Measurements from ENCODE around the gene MRPS34. TPM values are rescaled to one million over a fixed set of nuclear protein-coding genes. Genes with fewer than 3 reads are reported as not detected.

MRPS34 gene
- total RNA-seq, 1 donor from 2014 or later, result 78.6 TPM

GRCh38 chr16:1731073-1731472 is 41.9 kb downstream of the MRPS34 start:
- no peak for DNase-seq (ENCODE audit: low spot score)

DNA sequence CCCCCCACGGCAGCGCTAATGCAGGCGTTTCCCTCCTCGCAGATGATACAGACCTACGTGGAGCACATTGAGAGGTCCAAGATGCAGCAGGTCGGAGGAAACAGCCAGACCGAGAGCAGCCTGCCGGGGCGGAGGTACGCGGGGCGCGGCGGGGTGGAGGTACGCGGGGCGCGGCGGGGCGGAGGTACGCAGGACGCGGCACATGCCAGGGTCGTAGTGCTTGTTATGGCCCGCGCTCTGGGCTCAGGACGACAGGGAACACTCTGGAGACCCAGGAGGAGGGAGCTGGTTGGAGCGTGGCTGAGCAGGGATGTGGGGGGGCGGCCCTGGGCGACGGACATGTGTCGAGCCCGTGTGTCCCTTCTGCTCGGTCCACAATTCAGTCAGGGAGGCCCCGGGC is 43.5 kb downstream of the MRPS34 start:
- DNase-seq (ENCODE audit: low spot score), result no peak

GRCh38 chr16:1729026-1729425 is 43.9 kb downstream of the MRPS34 start:
- no peak for DNase-seq (ENCODE audit: low spot score)

DNA sequence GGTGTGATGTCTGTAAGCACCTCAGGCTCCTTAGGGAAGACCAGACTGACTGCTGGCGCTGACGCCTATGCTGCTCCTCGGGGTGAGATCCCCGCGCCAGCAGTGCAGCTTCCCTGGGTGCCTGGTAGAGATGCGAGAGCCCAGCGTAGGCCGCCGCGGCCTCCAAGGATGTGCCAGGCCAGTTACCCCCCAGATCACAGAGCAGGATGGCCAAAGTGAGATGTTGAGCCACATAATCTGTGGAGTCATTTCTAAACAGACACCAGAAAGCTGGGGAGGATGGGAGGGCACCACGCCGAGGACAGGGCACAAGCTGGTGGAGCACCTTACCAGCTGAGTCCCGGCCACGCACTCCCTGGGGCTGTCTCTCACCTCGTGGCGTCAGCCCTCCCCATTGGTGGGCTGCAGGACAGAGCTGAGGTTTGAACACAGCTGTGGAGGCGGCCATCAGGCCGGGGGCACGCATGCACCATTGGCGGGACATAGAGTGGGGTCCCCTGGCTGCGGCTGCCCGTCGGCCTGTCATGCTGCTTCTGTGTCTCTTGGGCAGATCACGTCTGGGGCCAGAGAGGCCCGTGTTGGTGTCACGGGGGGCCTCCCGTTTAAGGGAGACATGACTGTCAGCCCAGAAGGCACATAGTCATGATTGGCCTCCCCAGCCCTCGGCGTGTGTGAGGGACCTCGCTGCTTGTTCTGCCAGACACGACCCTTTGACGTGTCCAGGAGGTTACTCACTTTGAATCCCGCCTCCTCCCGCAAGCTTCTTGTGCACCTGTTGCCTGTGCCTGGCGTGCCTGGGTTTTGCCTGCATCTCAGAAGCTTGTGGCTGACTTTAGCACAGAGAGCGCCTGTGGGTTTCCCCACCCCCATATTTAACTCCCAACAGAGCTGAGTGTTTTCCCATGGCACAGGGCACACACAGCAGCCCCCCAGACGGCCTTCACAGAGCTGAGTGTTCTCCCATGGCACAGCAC is 45.0 kb downstream of the MRPS34 start:
- DNase-seq (ENCODE audit: low spot score), result no peak

GRCh38 chr16:1726661-1727502 is 46.1 kb downstream of the MRPS34 start:
- DNase-seq (ENCODE audit: low spot score), result no peak

DNA sequence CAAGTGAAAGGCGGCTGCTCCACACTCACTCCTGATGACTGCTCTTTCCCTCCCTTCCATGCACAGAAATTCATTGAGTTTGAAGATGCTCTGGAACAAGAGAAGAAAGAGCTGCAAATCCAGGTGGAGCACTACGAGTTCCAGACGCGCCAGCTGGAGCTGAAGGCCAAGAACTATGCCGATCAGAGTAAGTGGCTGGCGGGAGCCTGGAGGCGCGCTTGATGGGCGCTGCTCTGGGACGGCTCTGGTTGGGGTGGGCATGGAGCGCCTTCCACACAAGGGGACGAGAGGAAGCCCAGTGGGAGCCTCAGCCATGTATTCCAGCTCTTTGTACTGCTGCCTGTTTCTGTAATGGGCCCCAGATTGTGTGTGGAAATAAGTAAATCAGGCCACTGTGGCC is 48.4 kb downstream of the MRPS34 start:
- no peak for DNase-seq (ENCODE audit: low spot score)

- DNase-seq (ENCODE audit: low spot score), result no peak
These were observed 49.3 kb downstream of the MRPS34 start for GRCh38 chr16:1723450-1724147.

Other genes with a start within 250 kb of the MRPS34 start
- gene TMEM204, start 239.5 kb downstream of the MRPS34 start, total RNA-seq, result 32.8 TPM
- gene IFT140, start 161.1 kb downstream of the MRPS34 start, total RNA-seq, result 35.1 TPM
- gene CRAMP1, start 160.8 kb downstream of the MRPS34 start, total RNA-seq, result 31.4 TPM
- gene JPT2, start 94.9 kb downstream of the MRPS34 start, total RNA-seq, result 108 TPM
- 112 TPM for gene MAPK8IP3, start 66.9 kb downstream of the MRPS34 start, total RNA-seq
- 79.7 TPM for gene NME3, start 1.6 kb downstream of the MRPS34 start, total RNA-seq
- 49.7 TPM for gene EME2, start 324 bp downstream of the MRPS34 start, total RNA-seq
- gene SPSB3, start 9.4 kb upstream of the MRPS34 start, total RNA-seq, result 39.2 TPM
- 48.9 TPM for gene NUBP2, start 9.8 kb upstream of the MRPS34 start, total RNA-seq
- not detected for gene IGFALS, start 20.6 kb upstream of the MRPS34 start, total RNA-seq
- 37.5 TPM for gene HAGH, start 53.7 kb upstream of the MRPS34 start, total RNA-seq
- gene FAHD1, start 54.1 kb upstream of the MRPS34 start, total RNA-seq, result 29.3 TPM
- not detected for gene MEIOB, start 99.0 kb upstream of the MRPS34 start, total RNA-seq
- 12.9 TPM for gene HS3ST6, start 145.3 kb upstream of the MRPS34 start, total RNA-seq
- gene MSRB1, start 170.1 kb upstream of the MRPS34 start, total RNA-seq, result 27.2 TPM
- not detected for gene RPL3L, start 181.6 kb upstream of the MRPS34 start, total RNA-seq
- 97.5 TPM for gene NDUFB10, start 186.4 kb upstream of the MRPS34 start, total RNA-seq
- gene RPS2, start 191.7 kb upstream of the MRPS34 start, total RNA-seq, result 2,737 TPM
- gene RNF151, start 193.7 kb upstream of the MRPS34 start, total RNA-seq, result not detected
- gene TBL3, start 198.9 kb upstream of the MRPS34 start, total RNA-seq, result 37.0 TPM
- 0.65 TPM for gene NOXO1, start 208.3 kb upstream of the MRPS34 start, total RNA-seq
- gene GFER, start 211.1 kb upstream of the MRPS34 start, total RNA-seq, result 16.5 TPM
- gene SYNGR3, start 216.8 kb upstream of the MRPS34 start, total RNA-seq, result 0.86 TPM
- 46.4 TPM for gene ZNF598, start 236.7 kb upstream of the MRPS34 start, total RNA-seq
- gene NPW, start 246.7 kb upstream of the MRPS34 start, total RNA-seq, result not detected

Measured in ureter (tissue), 1 donor.